Endodermal cell (in vitro differentiated cells): ENCODE measurements around the gene EPHA6. TPM values are rescaled to one million over a fixed set of nuclear protein-coding genes. Genes with fewer than 3 reads are reported as not detected.

Experiments used
- DNase-seq: peaks from one replicate; pipeline ENCODE4 v3.0.0-alpha.2; 2017
- H3K27ac ChIP-seq: 2 replicates; pipeline ENCODE4 v1.5.1; 2013; ENCODE audit warnings: mild to moderate bottlenecking, low read depth, low read length, moderate library complexity
- H3K27me3 ChIP-seq: 2 replicates; pipeline ENCODE4 v1.6.1; 2013; ENCODE audit warnings: mild to moderate bottlenecking, low read length, moderate library complexity; ENCODE audit not compliant: insufficient read depth, control insufficient read depth, poor library complexity, severe bottlenecking
- H3K36me3 ChIP-seq: 2 replicates; pipeline ENCODE4 v1.7.0; 2013; ENCODE audit warnings: mild to moderate bottlenecking, low read length, moderate library complexity; ENCODE audit not compliant: control insufficient read depth, insufficient read depth
- H3K4me1 ChIP-seq: one replicate; pipeline ENCODE4 v1.7.0; 2013; ENCODE audit warnings: low read length; ENCODE audit not compliant: control insufficient read depth, insufficient read depth
- H3K4me3 ChIP-seq: 2 replicates; pipeline ENCODE4 v1.5.1; 2013; ENCODE audit warnings: mild to moderate bottlenecking, low read length, moderate library complexity
- H3K9ac ChIP-seq: 2 replicates; pipeline ENCODE4 v1.6.1; 2013; ENCODE audit warnings: mild to moderate bottlenecking, low read length, moderate library complexity; ENCODE audit not compliant: poor library complexity, severe bottlenecking; ENCODE audit errors: extremely low read depth
- H3K9me3 ChIP-seq: 2 replicates; pipeline ENCODE4 v1.6.1; 2013; ENCODE audit warnings: mild to moderate bottlenecking, low read length, moderate library complexity; ENCODE audit not compliant: control insufficient read depth
- H3K27ac Mint-ChIP-seq: 2 replicates; pipeline ENCODE4 v1.8.0; 2020; ENCODE audit warnings: mixed read lengths
- H3K27me3 Mint-ChIP-seq: 2 replicates; pipeline ENCODE4 v1.8.0; 2021; ENCODE audit warnings: mild to moderate bottlenecking, mixed read lengths; ENCODE audit not compliant: insufficient read depth
- H3K36me3 Mint-ChIP-seq: 2 replicates; pipeline ENCODE4 v1.8.0; 2020; ENCODE audit warnings: low read depth, mixed read lengths
- H3K4me1 Mint-ChIP-seq: 2 replicates; pipeline ENCODE4 v1.8.0; 2020; ENCODE audit warnings: mixed read lengths
- H3K4me3 Mint-ChIP-seq: 2 replicates; pipeline ENCODE4 v1.8.0; 2020; ENCODE audit warnings: mild to moderate bottlenecking, moderate library complexity, mixed read lengths
- H3K9me3 Mint-ChIP-seq: 2 replicates; pipeline ENCODE4 v1.8.0; 2020; ENCODE audit warnings: mild to moderate bottlenecking, mixed read lengths
- WGBS, 2 experiments: methylation state at CpG; one replicate each; pipeline versions ENCODE4 v1.1.5 to v1.1.7; 2013; ENCODE audit warnings: missing lambda C conversion rate in 2 of 2, mixed read lengths in 1 of 2; ENCODE audit not compliant: insufficient coverage in 1 of 2, insufficient read length in 1 of 2; 5-methylcytosine and 5-hydroxymethylcytosine counted together
- total RNA-seq, 2 donors: library from RNA; stranded (reverse); fragmentation: NEBNext Ultra II Directional in 1 of 2; extraction: Animal tissue kit (Norgen Biotek cat#: 25700) in 1 of 2; gene quantifications; 2 replicates in 1 of 2; 3 replicates in 1 of 2; pipeline ENCODE4 v1.2.1, GENCODE V29; 2021
- TF ChIP-seq, protein P1 (sequence below): fragments of 200-600 bp; sonication (generic); conservative IDR thresholded peaks from 2 replicates; pipeline ENCODE4 v1.5.0; 2021; ENCODE audit warnings: antibody characterized with exemption, mild to moderate bottlenecking

EPHA6 gene
- total RNA-seq, 2 donors from 2014 or later = 4.6 to 12.2 TPM

DNA sequence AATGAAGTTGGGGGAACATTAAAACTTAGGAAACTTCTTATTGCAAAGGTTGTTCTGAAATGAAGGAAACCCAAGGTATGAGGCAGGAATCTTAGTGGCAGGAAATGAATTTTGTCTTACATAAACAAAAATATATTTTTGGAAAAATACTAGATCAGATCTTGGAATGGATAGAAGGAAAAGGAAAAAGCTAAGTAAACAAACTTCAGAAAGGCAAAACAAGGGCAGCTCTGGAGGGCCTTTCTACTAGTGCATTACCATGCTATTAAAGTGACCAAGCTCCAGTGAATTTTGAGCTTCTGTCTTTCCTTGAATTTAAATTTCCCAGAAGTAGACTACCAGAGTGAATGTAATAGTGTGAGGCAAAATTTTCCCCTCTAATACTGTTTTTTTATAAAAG is 963.8 kb downstream of the EPHA6 start:
- H3K27me3 ChIP-seq = no peaks in the 10 kb centered on the region
- Mint-ChIP-seq H3K4me3 (no peak overlapping the region), H3K27ac (no peak overlapping the region), H3K27me3 (no peaks in the 10 kb centered on the region), H3K4me1 (peaks cover 24% of the 10 kb centered on the region), H3K9me3 (peaks cover 10% of the 10 kb centered on the region), H3K36me3 (peaks cover 39% of the 10 kb centered on the region)
- H3K4me1 ChIP-seq = no peaks in the 10 kb centered on the region
- DNase-seq = no peak
- no peak overlapping the region for H3K4me3 ChIP-seq
- no peak overlapping the region for H3K9ac ChIP-seq
- peaks cover 15% of the 10 kb centered on the region for H3K9me3 ChIP-seq
- H3K36me3 ChIP-seq = no peaks in the 10 kb centered on the region
- no peak overlapping the region for H3K27ac ChIP-seq
- TF ChIP-seq, protein P1, sequence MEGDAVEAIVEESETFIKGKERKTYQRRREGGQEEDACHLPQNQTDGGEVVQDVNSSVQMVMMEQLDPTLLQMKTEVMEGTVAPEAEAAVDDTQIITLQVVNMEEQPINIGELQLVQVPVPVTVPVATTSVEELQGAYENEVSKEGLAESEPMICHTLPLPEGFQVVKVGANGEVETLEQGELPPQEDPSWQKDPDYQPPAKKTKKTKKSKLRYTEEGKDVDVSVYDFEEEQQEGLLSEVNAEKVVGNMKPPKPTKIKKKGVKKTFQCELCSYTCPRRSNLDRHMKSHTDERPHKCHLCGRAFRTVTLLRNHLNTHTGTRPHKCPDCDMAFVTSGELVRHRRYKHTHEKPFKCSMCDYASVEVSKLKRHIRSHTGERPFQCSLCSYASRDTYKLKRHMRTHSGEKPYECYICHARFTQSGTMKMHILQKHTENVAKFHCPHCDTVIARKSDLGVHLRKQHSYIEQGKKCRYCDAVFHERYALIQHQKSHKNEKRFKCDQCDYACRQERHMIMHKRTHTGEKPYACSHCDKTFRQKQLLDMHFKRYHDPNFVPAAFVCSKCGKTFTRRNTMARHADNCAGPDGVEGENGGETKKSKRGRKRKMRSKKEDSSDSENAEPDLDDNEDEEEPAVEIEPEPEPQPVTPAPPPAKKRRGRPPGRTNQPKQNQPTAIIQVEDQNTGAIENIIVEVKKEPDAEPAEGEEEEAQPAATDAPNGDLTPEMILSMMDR = no peak

DNA sequence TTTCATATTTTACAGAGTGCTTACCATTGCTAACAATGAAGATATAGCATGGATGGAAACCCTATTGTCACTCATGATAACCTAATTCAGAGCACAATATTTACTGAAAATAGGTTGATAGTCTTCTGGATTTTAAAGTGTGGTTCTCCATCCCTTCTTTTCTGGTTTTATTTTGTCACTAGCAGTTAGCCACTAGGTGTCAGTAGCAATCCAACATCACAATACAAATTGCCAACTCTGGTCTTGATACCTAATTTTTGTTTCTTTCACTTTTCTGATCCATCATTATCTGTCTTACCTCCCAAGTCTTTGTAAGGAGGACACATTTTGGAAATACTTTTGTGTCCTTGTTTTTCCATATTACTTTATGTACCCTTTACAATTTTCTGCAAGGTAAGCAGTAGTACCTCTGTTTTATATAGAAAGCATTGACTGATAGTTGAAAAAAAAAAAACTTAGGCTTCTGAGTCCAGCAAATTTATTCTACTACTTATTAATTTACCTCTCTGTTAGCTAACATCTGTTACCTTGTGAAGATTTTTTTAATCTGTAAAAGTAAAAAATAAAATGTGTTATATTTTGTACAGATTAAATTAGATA is 979.1 kb downstream of the EPHA6 start:
- Mint-ChIP-seq H3K9me3 (no peaks in the 10 kb centered on the region), H3K4me1 (no peaks in the 10 kb centered on the region), H3K27me3 (no peaks in the 10 kb centered on the region), H3K27ac (no peak overlapping the region), H3K4me3 (no peak overlapping the region), H3K36me3 (peaks cover 3% of the 10 kb centered on the region)
- Histone ChIP-seq H3K27ac (no peak overlapping the region), H3K4me1 (no peaks in the 10 kb centered on the region), H3K9ac (no peak overlapping the region), H3K27me3 (no peaks in the 10 kb centered on the region), H3K9me3 (no peaks in the 10 kb centered on the region), H3K4me3 (no peak overlapping the region), H3K36me3 (peaks cover under 1% of the 10 kb centered on the region)
- DNase-seq = no peak
- TF ChIP-seq, protein P1 = peak; percentile 90

GRCh38 chr3:97795951-97796350 is 981.6 kb downstream of the EPHA6 start:
- no peak overlapping the region for H3K9ac ChIP-seq
- TF ChIP-seq, protein P1 = no peak
- H3K4me1 Mint-ChIP-seq = no peaks in the 10 kb centered on the region
- no peak overlapping the region for H3K4me3 ChIP-seq
- 90 to 91% methylated on average over 2 to 4 of the region's 4 CpGs for WGBS, 2 experiments
- no peak overlapping the region for H3K27ac Mint-ChIP-seq
- H3K27ac ChIP-seq = no peak overlapping the region
- H3K36me3 Mint-ChIP-seq = peaks cover 5% of the 10 kb centered on the region
- H3K4me1 ChIP-seq = no peaks in the 10 kb centered on the region
- no peaks in the 10 kb centered on the region for H3K27me3 Mint-ChIP-seq
- no peak overlapping the region for H3K4me3 Mint-ChIP-seq
- no peaks in the 10 kb centered on the region for H3K9me3 ChIP-seq
- no peaks in the 10 kb centered on the region for H3K9me3 Mint-ChIP-seq
- no peak for DNase-seq
- no peaks in the 10 kb centered on the region for H3K27me3 ChIP-seq
- H3K36me3 ChIP-seq = no peaks in the 10 kb centered on the region
